Coronary artery (tissue), 2 donors: ENCODE measurements around the gene SMYD5.
"Not testable (repeated sequence)": the region's sequence is repeated elsewhere in the genome, so short reads cannot be mapped to it uniquely, and the experiment has no call there.

Experiments
- DNase-seq: peaks from one replicate; pipeline ENCODE4 v3.0.0-alpha.2; 2017; ENCODE audit warnings: low spot score
- H3K27ac ChIP-seq, 2 donors: fragments of 200-600 bp; sonication (generic); one replicate each; pipeline ENCODE4 v1.5.1; 2016 to 2019
- H3K4me3 ChIP-seq: fragments of 200-600 bp; sonication (generic); 2 replicates; pipeline ENCODE4 v1.5.1; 2016; ENCODE audit warnings: mild to moderate bottlenecking, moderate library complexity
- TF ChIP-seq, protein P1 (sequence below): fragments of 200-600 bp; sonication (generic); IDR thresholded peaks from one replicate; pipeline ENCODE4 v1.5.1; 2019; ENCODE audit warnings: antibody characterized with exemption

Gene SMYD5

DNA sequence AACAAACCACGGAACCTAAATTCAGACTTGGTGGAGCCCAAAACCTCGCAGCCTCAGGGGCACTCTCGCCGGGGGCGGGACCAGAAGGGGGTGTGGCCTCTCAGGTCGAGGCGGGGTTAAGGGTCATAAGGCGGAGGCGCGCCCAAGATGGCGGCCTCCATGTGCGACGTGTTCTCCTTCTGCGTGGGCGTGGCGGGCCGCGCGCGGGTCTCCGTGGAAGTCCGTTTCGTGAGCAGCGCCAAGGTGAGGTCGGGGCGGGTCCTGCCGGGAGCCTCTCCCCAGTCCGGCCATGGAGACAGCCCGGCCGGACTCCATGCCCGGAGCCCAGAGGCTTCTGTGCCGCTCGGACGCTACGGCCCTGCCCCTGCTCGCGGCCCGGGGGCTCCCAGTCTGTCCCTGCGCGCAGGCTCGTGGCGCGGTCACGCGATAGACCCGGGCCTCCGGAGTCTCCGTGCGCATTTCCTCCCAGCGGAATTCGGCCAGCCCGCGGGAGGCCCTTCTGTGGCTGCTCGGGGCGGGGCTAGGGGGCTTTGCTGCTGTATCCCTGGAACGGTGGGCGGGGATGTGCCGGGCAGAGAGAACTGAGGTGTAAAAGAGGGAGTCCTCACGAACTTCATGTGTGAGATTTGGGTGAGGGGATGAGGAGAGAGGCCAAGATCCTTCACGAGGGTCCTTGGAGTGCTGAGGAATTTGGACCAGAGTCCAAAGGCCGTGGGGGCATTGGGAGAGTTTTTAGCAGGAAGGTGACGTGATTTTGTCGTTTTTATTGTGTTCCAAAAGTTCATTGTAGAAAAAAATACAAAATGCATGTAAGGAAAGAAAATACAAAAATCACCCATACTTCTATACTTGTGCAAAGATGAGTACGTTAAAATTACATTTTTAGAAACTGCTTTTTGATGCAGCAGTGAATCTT is at the start of gene SMYD5:
Gene SMYD5 (plus strand): TSS at position 126 of the 916 bp plus-strand sequence. CDS start 22 bp downstream, at position 148.
- H3K27ac ChIP-seq: peak within 1 kb of the TSS; percentile 47 to 85
- TF ChIP-seq, protein P1, sequence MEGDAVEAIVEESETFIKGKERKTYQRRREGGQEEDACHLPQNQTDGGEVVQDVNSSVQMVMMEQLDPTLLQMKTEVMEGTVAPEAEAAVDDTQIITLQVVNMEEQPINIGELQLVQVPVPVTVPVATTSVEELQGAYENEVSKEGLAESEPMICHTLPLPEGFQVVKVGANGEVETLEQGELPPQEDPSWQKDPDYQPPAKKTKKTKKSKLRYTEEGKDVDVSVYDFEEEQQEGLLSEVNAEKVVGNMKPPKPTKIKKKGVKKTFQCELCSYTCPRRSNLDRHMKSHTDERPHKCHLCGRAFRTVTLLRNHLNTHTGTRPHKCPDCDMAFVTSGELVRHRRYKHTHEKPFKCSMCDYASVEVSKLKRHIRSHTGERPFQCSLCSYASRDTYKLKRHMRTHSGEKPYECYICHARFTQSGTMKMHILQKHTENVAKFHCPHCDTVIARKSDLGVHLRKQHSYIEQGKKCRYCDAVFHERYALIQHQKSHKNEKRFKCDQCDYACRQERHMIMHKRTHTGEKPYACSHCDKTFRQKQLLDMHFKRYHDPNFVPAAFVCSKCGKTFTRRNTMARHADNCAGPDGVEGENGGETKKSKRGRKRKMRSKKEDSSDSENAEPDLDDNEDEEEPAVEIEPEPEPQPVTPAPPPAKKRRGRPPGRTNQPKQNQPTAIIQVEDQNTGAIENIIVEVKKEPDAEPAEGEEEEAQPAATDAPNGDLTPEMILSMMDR: no peak
- peak; percentile 89 for DNase-seq
- peak within 1 kb of the TSS; percentile 92 for H3K4me3 ChIP-seq

DNA sequence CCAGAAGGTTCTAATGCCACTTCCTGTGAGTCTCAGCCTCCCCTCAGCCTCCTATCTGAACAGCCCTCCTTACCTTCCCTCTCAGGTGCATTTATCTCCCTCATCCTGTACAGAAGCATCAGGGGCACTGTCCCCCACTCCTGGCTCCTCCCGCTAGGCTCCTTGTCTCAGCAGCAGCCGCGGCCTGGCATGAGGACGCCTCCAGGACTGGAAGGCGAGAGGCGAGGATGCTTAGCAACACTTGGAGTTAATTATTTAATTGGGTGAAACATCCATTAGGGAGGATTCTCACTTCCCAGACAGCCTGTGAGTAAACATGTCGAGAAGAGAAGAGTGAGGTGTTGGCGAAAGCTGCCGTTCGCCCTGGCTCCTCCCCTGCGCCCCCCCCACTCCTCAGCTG is 48.1 kb upstream of the SMYD5 start:
- DNase-seq, H3K27ac ChIP-seq, H3K4me3 ChIP-seq: not testable (repeated sequence)

DNA sequence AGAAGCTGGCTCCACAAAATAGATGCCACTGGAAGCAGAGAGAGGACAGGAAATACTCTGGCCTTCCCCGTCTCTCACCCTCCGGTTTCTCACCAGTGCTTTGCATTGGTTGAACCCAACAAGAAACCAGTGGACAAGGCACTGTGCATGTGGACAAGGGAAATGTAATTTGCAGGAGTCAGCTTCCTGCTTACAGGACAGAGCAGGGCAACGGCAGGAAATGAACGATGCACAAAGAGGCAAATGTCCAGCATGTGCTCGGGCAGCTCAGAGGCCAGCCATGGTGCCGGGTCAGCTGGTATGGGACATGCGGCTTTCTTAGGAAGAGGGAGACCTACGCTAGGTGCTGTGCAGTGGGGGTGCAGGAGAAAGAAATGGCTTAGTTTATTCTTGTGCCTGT is 47.2 kb upstream of the SMYD5 start:
- H3K4me3 ChIP-seq, H3K27ac ChIP-seq: not testable (repeated sequence)

DNA sequence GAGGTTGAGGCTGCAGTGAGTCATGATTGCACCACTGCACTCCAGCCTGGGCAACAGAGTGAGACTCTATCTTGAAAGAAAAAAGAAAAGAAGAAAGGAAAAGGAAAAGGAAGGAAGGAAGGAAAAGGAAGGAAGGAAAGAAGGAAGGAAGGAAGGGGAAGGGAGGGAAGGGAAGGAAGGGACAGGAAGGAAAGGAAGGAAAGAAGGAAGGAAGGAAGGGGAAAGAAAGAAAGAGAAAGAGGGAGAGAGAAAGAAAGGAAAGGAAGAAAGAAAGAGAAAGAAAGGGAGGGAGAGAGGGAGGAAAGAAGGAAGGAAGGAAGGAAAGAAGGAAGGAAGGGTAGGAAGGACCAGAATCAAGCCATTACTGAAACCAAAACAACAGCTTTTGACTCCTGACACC is 45.7 kb upstream of the SMYD5 start:
- H3K27ac ChIP-seq, DNase-seq, H3K4me3 ChIP-seq: not testable (repeated sequence)

More for the DNA sequence above, 47.2 kb upstream of the SMYD5 start:
- DNase-seq: not testable (repeated sequence)

DNA sequence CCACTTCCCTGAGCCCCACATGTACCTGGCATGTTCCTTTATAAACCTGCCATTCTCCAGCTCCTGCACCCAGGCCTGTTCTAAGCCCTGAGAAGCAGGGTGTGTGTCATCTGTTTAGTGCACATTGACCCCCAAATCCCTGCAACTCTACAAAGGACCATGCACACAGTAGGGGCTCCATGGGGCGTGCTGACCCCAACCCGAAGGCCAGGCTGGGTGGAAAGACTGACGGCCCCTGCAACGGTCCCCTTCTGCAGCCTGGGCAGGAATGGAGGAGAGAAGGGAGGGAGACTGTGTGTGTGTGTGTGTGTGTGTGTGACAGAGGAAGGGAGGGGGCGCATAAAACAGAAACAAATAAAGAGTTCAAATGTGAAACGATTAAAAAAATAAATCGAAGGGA is 43.7 kb upstream of the SMYD5 start:
- H3K4me3 ChIP-seq, DNase-seq, H3K27ac ChIP-seq: not testable (repeated sequence)

DNA sequence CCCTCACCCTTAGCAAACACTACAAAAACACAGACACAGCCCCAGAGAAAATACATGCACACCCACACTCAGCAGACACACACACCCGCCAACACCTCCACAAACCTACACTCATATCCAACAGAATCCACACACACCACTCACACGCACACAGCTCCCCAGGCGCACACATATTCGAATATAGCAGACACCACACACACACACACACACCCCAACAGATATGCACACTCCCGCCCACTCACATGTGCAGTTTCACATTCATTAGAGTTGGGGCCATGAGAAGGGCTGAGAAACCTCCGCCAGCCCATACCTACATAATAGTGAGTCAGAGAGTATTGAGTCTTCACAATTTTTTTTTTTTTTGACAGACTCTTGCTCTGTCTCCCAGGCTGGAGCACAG is 41.1 kb upstream of the SMYD5 start:
- H3K4me3 ChIP-seq: no peak overlapping the region
- no peak overlapping the region for H3K27ac ChIP-seq
- no peak for DNase-seq
- TF ChIP-seq, protein P1: no peak

DNA sequence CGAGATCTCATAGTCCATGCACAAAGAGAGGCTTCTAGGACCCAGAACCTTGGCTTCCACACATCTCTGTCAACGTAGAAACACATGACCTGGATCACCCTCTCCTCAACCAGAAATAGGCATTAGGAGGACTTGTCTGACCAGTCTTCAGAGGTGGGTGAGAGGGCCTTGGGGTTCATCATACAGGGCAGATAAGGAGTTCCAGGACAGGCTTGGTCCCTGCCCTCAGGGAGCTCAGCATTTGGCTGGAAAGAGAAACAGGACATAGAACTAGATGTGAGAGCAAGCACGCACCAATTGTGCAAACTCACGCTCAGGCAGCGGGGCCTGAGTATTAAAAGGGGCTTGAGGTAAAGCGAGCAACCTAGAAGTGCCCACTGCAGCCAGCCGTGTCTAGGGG is 40.3 kb upstream of the SMYD5 start:
- no peak for DNase-seq
- TF ChIP-seq, protein P1: no peak

DNA sequence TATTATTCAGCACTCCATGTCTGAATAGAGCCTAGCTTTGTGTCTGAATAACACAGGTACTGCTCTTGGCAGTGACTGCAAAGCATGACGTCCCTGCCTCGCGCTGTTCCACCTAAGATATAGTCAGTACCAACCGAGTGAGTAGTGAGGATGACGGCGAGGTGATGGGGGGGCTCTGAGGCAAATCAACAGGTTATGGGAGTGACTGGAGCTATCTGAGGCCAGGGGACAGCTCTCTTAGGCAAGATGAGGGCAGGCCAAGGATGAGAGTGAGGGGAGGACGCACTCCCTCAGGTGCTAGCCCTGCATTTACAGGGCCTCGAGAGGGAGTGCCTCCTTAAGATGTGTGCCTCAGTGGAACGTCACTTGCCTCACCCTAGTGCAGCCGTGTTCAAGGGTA is 39.8 kb upstream of the SMYD5 start:
- Histone ChIP-seq H3K27ac (no peak overlapping the region), H3K4me3 (no peak overlapping the region)
- TF ChIP-seq, protein P1: no peak
- no peak for DNase-seq

More for the DNA sequence above, 40.3 kb upstream of the SMYD5 start:
- Histone ChIP-seq H3K27ac (no peak overlapping the region), H3K4me3 (no peak overlapping the region)

DNA sequence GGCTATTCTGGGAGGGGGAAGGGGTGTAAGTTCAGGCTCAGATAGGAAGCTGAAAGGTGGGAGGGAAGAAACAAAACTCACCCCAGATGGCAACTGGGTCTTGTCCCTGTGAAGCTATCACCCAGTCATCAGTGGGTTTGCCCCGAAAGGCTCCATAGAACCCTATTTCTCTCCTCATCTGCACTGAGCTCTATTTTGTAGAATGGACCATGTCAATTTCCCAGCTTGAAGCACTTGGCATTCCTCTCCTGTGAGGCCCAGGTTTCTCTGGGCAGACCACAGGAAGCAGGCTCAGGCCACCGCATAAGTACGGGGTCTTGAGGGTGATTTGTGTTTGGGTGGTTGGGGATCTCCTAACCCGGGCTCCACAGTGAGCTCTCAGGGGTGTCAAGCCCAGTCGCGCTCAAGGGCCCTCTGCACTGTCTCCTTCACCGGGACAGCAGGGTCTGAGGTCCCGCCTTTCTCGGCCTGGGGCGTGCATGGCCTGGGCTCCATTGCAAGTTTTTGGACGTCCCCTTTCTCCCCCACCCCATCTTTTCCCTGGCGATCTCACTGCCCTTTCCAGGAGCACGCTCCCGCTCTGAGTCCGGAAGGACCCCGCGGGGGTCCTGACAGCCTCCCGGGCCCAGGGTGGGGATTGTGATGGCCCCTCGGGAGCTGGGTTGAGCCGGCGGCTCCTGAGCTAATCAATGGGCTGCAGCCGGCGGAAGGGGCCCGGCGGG is 38.9 kb upstream of the SMYD5 start:
- no peak for DNase-seq
- Histone ChIP-seq H3K27ac (peak overlapping the region; percentile 2 to 83), H3K4me3 (peak overlapping the region; percentile 72)
- TF ChIP-seq, protein P1: no peak
